HEK293T (cell line): ENCODE measurements around the gene AIRE.

Source experiments
- CTCF ChIA-PET: fragments of 350-600 bp; formaldehyde crosslinking; extraction: SDS; loops from one replicate; lab custom pipeline; 2021; ENCODE audit warnings: antibody characterized with exemption, inconsistent platforms; lab: Yijun Ruan, JAX
- POLR2A ChIA-PET: fragments of 350-600 bp; formaldehyde crosslinking; extraction: SDS; loops from one replicate; lab custom pipeline; 2020; ENCODE audit warnings: antibody characterized with exemption, inconsistent platforms; lab: Yijun Ruan, JAX
- DNase-seq: peaks from one replicate; pipeline ENCODE4 v3.0.0; 2012; ENCODE audit warnings: mixed read lengths; ENCODE audit errors: extremely low spot score
- ARNT ChIP-seq: fragments of 450-650 bp; IDR thresholded peaks from 2 replicates; pipeline ENCODE4 v1.6.1; 2017; ENCODE audit warnings: mild to moderate bottlenecking
- BHLHE40 ChIP-seq: fragments of 450-650 bp; IDR thresholded peaks from 2 replicates; pipeline ENCODE4 v1.6.1; 2016; ENCODE audit warnings: mild to moderate bottlenecking, moderate library complexity, borderline replicate concordance
- CTBP1 ChIP-seq: fragments of 450-650 bp; IDR thresholded peaks from 2 replicates; pipeline ENCODE4 v1.6.1; 2016; ENCODE audit warnings: borderline replicate concordance
- ELF4 ChIP-seq: fragments of 450-650 bp; IDR thresholded peaks from 2 replicates; pipeline ENCODE4 v1.6.1; 2017; ENCODE audit warnings: antibody characterized with exemption
- FOXA1 ChIP-seq: fragments of 450-650 bp; IDR thresholded peaks from 2 replicates; pipeline ENCODE4 v1.6.1; 2016; ENCODE audit warnings: mild to moderate bottlenecking
- FOXK2 ChIP-seq: fragments of 450-650 bp; IDR thresholded peaks from 2 replicates; pipeline ENCODE4 v1.6.1; 2016; ENCODE audit warnings: mild to moderate bottlenecking
- FOXM1 ChIP-seq: fragments of 450-650 bp; IDR thresholded peaks from 2 replicates; pipeline ENCODE4 v1.6.1; 2017; ENCODE audit warnings: mild to moderate bottlenecking, borderline replicate concordance
- HDGF ChIP-seq: fragments of 450-650 bp; IDR thresholded peaks from 2 replicates; pipeline ENCODE4 v1.6.1; 2017; ENCODE audit warnings: antibody characterized with exemption, borderline replicate concordance
- L3MBTL2 ChIP-seq: fragments of 450-650 bp; conservative IDR thresholded peaks from 2 replicates; pipeline ENCODE4 v1.6.1; 2016; ENCODE audit warnings: mild to moderate bottlenecking
- LEF1 ChIP-seq: fragments of 450-650 bp; IDR thresholded peaks from 2 replicates; pipeline ENCODE4 v1.6.1; 2017; ENCODE audit warnings: mild to moderate bottlenecking, borderline replicate concordance
- NFRKB ChIP-seq: fragments of 450-650 bp; IDR thresholded peaks from 2 replicates; pipeline ENCODE4 v1.6.1; 2016; ENCODE audit warnings: mild to moderate bottlenecking, moderate library complexity
- SP1 ChIP-seq: fragments of 450-650 bp; IDR thresholded peaks from 2 replicates; pipeline ENCODE4 v1.6.1; 2017
- SUZ12 ChIP-seq: fragments of 450-650 bp; IDR thresholded peaks from 2 replicates; pipeline ENCODE4 v1.6.1; 2016; ENCODE audit warnings: mild to moderate bottlenecking
- TARDBP ChIP-seq: fragments of 450-650 bp; IDR thresholded peaks from 2 replicates; pipeline ENCODE4 v1.6.1; 2016
- ZNF384 ChIP-seq: fragments of 450-650 bp; IDR thresholded peaks from 2 replicates; pipeline ENCODE4 v1.6.1; 2016
- TF ChIP-seq, protein P1 (sequence below): fragments of 450-650 bp; IDR thresholded peaks from 2 replicates; pipeline ENCODE4 v1.6.1; 2016

Gene AIRE

DNA sequence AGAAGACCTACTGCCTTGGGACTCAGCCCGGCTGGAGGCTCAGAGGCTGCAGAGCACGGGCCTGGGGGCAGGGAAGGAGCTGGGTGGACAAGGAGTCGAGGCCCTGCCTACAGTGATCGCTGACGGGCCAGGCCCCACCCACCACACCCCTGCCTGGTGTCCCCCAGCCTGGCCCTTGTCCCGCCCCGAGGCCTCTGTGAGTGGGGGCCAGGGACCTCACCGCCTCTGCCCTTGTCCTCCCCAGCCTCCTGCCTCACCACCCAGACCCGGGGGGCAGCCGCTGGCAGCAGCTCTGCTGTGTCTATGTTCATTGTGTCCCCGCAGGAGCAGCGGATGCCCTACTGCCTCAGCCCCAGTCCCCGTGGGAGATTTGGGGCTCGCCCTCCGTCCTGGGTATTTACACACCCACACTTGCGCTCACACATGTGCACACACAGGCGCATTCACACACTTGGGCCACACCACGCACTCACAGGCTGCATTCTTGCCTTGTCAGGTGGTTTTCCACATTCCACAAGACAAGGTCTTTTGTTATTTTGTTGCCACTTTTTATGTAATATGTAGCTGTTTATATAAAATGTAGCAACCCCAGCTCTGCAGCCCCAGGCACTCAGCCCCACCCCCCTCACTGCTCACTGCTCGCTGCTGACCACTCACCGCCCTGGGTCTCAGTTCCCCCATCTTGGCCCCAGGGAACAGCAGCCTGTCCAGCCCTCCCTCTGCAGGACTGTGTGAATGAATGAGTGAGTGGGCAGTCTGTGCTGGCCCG lies 21.4 kb downstream of the AIRE start:
- CTCF ChIA-PET: no interaction called here
- POLR2A ChIA-PET: no interaction called here
- TF ChIP-seq, protein P1, sequence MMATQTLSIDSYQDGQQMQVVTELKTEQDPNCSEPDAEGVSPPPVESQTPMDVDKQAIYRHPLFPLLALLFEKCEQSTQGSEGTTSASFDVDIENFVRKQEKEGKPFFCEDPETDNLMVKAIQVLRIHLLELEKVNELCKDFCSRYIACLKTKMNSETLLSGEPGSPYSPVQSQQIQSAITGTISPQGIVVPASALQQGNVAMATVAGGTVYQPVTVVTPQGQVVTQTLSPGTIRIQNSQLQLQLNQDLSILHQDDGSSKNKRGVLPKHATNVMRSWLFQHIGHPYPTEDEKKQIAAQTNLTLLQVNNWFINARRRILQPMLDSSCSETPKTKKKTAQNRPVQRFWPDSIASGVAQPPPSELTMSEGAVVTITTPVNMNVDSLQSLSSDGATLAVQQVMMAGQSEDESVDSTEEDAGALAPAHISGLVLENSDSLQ: no peak
- TF ChIP-seq SUZ12: no peak
- DNase-seq: no peak

DNA sequence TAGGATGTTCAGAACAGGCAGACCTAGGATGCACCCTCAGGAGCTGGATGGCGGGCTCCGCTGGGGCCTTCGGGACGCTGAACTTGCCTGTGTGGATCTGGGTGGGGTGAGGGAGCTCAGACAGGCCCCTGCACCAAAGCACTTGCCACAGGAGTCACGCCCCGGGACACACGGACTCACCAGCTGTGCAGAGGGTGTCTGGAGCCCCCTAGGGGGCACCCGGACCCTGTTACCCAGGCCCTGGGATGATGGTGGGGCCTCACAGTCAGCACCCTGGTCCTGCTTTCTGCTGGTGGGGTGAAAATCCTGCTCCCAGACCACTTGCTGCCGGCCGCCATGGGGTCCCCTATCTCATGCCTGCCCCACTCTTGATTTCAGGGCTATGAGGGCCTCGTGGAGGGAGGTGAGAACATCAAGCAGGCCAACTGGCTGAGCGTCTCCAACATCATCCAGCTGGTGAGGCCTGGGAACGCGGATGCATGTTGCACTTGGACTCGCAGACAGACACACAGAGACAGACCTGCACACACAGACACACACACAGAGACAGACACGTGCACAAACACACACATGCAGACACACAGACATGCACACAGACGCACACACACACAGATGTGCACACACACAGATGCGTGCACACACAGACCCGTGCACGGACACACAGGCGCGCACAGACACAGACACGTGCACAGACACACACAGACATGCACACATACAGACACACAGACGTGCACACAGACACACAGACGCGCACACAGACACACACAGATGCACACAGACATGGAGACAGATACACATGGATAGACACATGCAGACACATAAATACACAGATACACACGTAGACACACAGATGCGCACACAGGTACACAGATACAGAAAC lies 25.2 kb downstream of the AIRE start:
- CTCF ChIA-PET: no interaction called here

DNA sequence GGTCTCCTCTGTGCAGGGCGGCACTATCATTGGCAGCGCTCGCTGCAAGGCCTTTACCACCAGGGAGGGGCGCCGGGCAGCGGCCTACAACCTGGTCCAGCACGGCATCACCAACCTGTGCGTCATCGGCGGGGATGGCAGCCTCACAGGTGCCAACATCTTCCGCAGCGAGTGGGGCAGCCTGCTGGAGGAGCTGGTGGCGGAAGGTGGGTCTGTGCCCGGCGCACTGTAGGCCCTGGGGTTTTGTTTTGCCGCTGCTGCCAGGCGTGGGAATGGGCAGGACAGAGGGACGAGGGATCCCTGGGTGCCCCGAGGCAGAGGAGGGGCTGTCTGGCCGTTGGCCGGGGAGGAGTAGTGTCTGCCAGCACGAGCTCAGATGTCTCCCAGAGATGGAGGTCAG lies 26.4 kb downstream of the AIRE start:
- CTCF ChIA-PET: no interaction called here
- POLR2A ChIA-PET: no interaction called here

More for the DNA sequence above, 25.2 kb downstream of the AIRE start:
- DNase-seq: no peak
- TF ChIP-seq HDGF: no peak
- TF ChIP-seq SP1: no peak
- TF ChIP-seq FOXM1: no peak
- no peak for TF ChIP-seq LEF1
- TF ChIP-seq ZNF384: no peak
- no peak for TF ChIP-seq L3MBTL2
- no peak for TF ChIP-seq BHLHE40
- TF ChIP-seq NFRKB: no peak
- TF ChIP-seq TARDBP: no peak
- TF ChIP-seq ELF4: no peak
- no peak for TF ChIP-seq FOXA1
- no peak for TF ChIP-seq FOXK2
- TF ChIP-seq CTBP1: no peak
- TF ChIP-seq, protein P1: no peak
- no peak for TF ChIP-seq ARNT
- no peak for TF ChIP-seq SUZ12
- POLR2A ChIA-PET: no interaction called here

GRCh38 chr21:44312716-44313115 lies 27.0 kb downstream of the AIRE start:
- CTCF ChIA-PET: no interaction called here
- TF ChIP-seq CTBP1 (no peak), ELF4 (no peak), FOXK2 (no peak)
- POLR2A ChIA-PET: no interaction called here
- no peak for DNase-seq

More for the DNA sequence above, 26.4 kb downstream of the AIRE start:
- no peak for DNase-seq
- no peak for TF ChIP-seq L3MBTL2
- TF ChIP-seq SUZ12: no peak

GRCh38 chr21:44313451-44313850 lies 27.8 kb downstream of the AIRE start:
- no peak for DNase-seq
- POLR2A ChIA-PET: no interaction called here
- CTCF ChIA-PET: no interaction called here
- TF ChIP-seq FOXM1 (no peak), HDGF (no peak), L3MBTL2 (no peak), FOXK2 (no peak), SP1 (no peak), NFRKB (no peak), ZNF384 (no peak), ELF4 (no peak), LEF1 (no peak), TARDBP (no peak), ARNT (no peak), SUZ12 (no peak), CTBP1 (no peak), FOXA1 (no peak), BHLHE40 (no peak)
- TF ChIP-seq, protein P1: no peak

- ChIA-PET POLR2A (interaction anchor here (1.4 kb wide), 1 partner anchor 14 kb away, joined by 3 read pairs; the partner anchor contains the start of gene PFKL), CTCF (no interaction called here)
- no peak for TF ChIP-seq LEF1
- no peak for DNase-seq
Observed at GRCh38 chr21:44314128-44314527, 28.5 kb downstream of the AIRE start.

- ChIA-PET POLR2A (interaction anchor here (1.4 kb wide), 1 partner anchor 14 kb away, joined by 3 read pairs; the partner anchor contains the start of gene PFKL), CTCF (no interaction called here)
- no peak for DNase-seq
Observed at GRCh38 chr21:44314561-44314960, 28.9 kb downstream of the AIRE start.

More at GRCh38 chr21:44314561-44314960, 28.9 kb downstream of the AIRE start:
- TF ChIP-seq, protein P1: no peak
- TF ChIP-seq SUZ12: no peak
- TF ChIP-seq CTBP1: no peak
- no peak for TF ChIP-seq ELF4
- no peak for TF ChIP-seq NFRKB
- TF ChIP-seq TARDBP: no peak
- no peak for TF ChIP-seq BHLHE40
- no peak for TF ChIP-seq FOXA1
- TF ChIP-seq HDGF: no peak
- TF ChIP-seq SP1: no peak
